Measurements from ENCODE around the gene CCDC88A.

- TF ChIP-seq, protein P1, sequence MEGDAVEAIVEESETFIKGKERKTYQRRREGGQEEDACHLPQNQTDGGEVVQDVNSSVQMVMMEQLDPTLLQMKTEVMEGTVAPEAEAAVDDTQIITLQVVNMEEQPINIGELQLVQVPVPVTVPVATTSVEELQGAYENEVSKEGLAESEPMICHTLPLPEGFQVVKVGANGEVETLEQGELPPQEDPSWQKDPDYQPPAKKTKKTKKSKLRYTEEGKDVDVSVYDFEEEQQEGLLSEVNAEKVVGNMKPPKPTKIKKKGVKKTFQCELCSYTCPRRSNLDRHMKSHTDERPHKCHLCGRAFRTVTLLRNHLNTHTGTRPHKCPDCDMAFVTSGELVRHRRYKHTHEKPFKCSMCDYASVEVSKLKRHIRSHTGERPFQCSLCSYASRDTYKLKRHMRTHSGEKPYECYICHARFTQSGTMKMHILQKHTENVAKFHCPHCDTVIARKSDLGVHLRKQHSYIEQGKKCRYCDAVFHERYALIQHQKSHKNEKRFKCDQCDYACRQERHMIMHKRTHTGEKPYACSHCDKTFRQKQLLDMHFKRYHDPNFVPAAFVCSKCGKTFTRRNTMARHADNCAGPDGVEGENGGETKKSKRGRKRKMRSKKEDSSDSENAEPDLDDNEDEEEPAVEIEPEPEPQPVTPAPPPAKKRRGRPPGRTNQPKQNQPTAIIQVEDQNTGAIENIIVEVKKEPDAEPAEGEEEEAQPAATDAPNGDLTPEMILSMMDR (conservative IDR thresholded peaks at IDR 0.05): no peak
- TF ChIP-seq ZFX (IDR thresholded peaks at IDR 0.05): no peak
Measured at GRCh38 chr2:55242617-55243016, 177.0 kb downstream of the CCDC88A start.
